Fibroblast of the aortic adventitia (primary cell): ENCODE data around the gene OR52R1. TPM values are rescaled to one million over a fixed set of nuclear protein-coding genes. Genes with fewer than 3 reads are reported as not detected.

Experiments used
- DNase-seq: peaks from one replicate; pipeline ENCODE4 v3.0.0-alpha.2; 2010; ENCODE audit warnings: low read depth
- H3K4me3 ChIP-seq: 2 replicates; pipeline ENCODE4 v1.5.1; 2011; ENCODE audit warnings: low read depth, mild to moderate bottlenecking, control low read depth, low read length, moderate library complexity
- small RNA-seq: library from RNA; depleted of rRNA; stranded (forward); fragments of <200 nt; gene quantifications from one replicate; pipeline ENCODE3, GENCODE V24; 2012
- total RNA-seq: library from RNA; depleted of rRNA; stranded (reverse); fragments of >200 nt; gene quantifications from 2 replicates; pipeline ENCODE4 v1.2.3, GENCODE V29; 2012; ENCODE audit warnings: low replicate concordance
- TF ChIP-seq, protein P1 (sequence below): IDR thresholded peaks from 2 replicates; pipeline ENCODE4 v1.5.1; 2011; ENCODE audit warnings: mild to moderate bottlenecking, low read length, control low read depth, inconsistent platforms; ENCODE audit not compliant: insufficient read depth

The OR52R1 gene
- total RNA-seq, 1 donor, result not detected

DNA sequence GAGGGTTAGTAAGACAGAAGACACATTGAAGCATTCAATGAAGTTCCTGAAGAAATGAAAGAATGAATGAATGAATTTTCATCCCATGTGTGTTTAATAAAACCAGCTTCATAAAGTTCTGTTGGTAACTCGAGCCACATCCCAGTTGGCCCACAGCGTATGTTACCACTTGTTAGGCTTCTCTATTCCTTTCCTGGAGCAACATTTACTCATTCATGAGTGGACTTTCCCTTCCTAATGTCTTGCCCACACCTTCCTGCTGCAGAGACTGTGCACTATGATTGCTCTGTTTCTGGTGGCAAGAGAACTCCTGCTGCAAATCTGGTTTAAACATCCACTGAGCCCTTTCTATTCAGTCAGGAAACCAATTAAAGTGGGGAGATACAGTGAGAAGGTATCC, 7.0 kb downstream of the OR52R1 start:
- DNase-seq, result no peak
- TF ChIP-seq, protein P1, sequence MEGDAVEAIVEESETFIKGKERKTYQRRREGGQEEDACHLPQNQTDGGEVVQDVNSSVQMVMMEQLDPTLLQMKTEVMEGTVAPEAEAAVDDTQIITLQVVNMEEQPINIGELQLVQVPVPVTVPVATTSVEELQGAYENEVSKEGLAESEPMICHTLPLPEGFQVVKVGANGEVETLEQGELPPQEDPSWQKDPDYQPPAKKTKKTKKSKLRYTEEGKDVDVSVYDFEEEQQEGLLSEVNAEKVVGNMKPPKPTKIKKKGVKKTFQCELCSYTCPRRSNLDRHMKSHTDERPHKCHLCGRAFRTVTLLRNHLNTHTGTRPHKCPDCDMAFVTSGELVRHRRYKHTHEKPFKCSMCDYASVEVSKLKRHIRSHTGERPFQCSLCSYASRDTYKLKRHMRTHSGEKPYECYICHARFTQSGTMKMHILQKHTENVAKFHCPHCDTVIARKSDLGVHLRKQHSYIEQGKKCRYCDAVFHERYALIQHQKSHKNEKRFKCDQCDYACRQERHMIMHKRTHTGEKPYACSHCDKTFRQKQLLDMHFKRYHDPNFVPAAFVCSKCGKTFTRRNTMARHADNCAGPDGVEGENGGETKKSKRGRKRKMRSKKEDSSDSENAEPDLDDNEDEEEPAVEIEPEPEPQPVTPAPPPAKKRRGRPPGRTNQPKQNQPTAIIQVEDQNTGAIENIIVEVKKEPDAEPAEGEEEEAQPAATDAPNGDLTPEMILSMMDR, result no peak
- H3K4me3 ChIP-seq, result no peak overlapping the region

GRCh38 chr11:4782454-4782853, 21.7 kb downstream of the OR52R1 start:
- DNase-seq, result no peak
- H3K4me3 ChIP-seq, result no peak overlapping the region
- TF ChIP-seq, protein P1, result no peak

DNA sequence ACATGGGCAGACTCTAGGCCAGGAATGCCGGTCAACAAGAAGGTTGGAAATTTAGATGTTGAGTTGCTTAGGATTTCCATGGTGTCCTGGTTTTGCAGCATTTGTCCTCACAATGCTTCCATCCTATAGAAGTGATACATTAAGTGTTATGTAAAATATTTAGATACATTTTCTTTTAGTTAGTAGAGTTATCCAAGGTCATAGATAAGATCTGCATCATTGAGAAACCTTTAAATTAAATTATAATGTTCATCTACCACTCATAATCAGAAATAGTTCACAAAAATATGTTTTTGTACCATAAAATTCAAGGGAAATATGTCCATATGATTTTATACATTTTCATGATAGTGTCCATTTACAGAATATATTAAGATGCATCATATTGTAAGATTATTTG, 34.3 kb downstream of the OR52R1 start, which contains the start of gene OR51F1:
Gene OR51F1, minus strand, starts transcription at position 101 of the 400 bp plus-strand sequence. Its CDS starts 0 bp downstream, at position 101.
- TF ChIP-seq, protein P1, result no peak
- no peak for DNase-seq

GRCh38 chr11:4768094-4768493, 36.1 kb downstream of the OR52R1 start:
- TF ChIP-seq, protein P1, result no peak
- no peak for DNase-seq
- no peak overlapping the region for H3K4me3 ChIP-seq

More for the DNA sequence above, 34.3 kb downstream of the OR52R1 start, which contains the start of gene OR51F1:
- no peak within 1 kb of the TSS for H3K4me3 ChIP-seq

DNA sequence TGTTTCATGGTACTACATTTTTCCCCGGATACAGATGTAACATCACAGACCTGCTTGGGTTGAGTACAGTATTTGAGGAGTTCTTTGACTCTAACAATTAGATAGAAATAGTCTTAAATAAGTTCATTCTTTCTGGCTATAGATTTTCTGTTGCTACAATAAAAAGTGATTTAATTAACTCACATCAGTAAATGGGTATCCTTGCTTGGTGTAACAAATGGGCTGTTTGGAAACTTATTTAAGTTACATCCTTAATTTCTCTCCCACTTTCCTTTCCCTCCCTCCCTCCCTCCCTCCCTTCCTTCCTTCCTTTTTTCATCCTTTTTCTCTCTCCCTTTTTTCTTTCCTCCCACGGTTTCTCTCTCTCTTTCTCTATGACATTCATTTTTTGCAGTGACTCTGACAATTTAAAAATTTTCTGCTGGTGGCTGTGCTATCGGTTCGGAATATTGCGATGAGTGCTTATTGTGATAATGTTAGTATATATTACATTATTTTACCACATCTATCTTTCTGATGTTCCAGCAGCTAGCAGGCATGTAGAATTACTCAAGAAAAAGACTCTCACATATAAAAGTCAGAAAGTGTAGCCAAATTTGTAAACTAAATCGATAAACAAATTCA, 37.6 kb downstream of the OR52R1 start:
- no peak overlapping the region for H3K4me3 ChIP-seq
- no peak for DNase-seq
- TF ChIP-seq, protein P1, result no peak

GRCh38 chr11:4763096-4763495, 41.1 kb downstream of the OR52R1 start:
- no peak for DNase-seq
- TF ChIP-seq, protein P1, result no peak
- no peak overlapping the region for H3K4me3 ChIP-seq

Small RNA genes lying within 50 kb of the gene (small RNA-seq; reads per million reads assigned to genes)
- gene RF00091, result not detected

Other genes starting within 250 kb of the OR52R1 start
- gene OR52I2, start 222.6 kb downstream of the OR52R1 start, total RNA-seq, result not detected in 2 replicates
- gene OR52I1, start 210.3 kb downstream of the OR52R1 start, total RNA-seq, result not detected in 2 replicates
- gene TRIM68, start 196.1 kb downstream of the OR52R1 start, total RNA-seq, result 9.9 and 13.0 TPM in 2 replicates
- gene OR51D1, start 166.9 kb downstream of the OR52R1 start, total RNA-seq, result not detected in 2 replicates
- gene OR51E1, start 160.4 kb downstream of the OR52R1 start, total RNA-seq, result not detected in 2 replicates
- gene OR51E2, start 106.5 kb downstream of the OR52R1 start, total RNA-seq, result not detected in 2 replicates
- gene MMP26, start 99.6 kb downstream of the OR52R1 start, total RNA-seq, result not detected in 2 replicates
- not detected in 2 replicates for gene OR51F1, start 34.4 kb downstream of the OR52R1 start, total RNA-seq
- gene OR51F2, start 16.9 kb upstream of the OR52R1 start, total RNA-seq, result not detected in 2 replicates
- not detected in 2 replicates for gene OR51S1, start 44.8 kb upstream of the OR52R1 start, total RNA-seq
- gene OR51T1, start 77.5 kb upstream of the OR52R1 start, total RNA-seq, result not detected in 2 replicates
- gene OR51A7, start 99.4 kb upstream of the OR52R1 start, total RNA-seq, result not detected in 2 replicates
- not detected in 2 replicates for gene OR51G2, start 115.0 kb upstream of the OR52R1 start, total RNA-seq
- not detected in 2 replicates for gene OR51G1, start 120.0 kb upstream of the OR52R1 start, total RNA-seq
- not detected in 2 replicates for gene OR51A4, start 143.2 kb upstream of the OR52R1 start, total RNA-seq
- gene OR51A2, start 151.3 kb upstream of the OR52R1 start, total RNA-seq, result not detected in 2 replicates
- gene OR51L1, start 190.5 kb upstream of the OR52R1 start, total RNA-seq, result 0.33 TPM in 1 of 2 replicates, not detected in the other
- gene OR52J3, start 242.1 kb upstream of the OR52R1 start, total RNA-seq, result not detected in 2 replicates